Measurements from ENCODE around the gene PADI1.

Gene PADI1, protein sequence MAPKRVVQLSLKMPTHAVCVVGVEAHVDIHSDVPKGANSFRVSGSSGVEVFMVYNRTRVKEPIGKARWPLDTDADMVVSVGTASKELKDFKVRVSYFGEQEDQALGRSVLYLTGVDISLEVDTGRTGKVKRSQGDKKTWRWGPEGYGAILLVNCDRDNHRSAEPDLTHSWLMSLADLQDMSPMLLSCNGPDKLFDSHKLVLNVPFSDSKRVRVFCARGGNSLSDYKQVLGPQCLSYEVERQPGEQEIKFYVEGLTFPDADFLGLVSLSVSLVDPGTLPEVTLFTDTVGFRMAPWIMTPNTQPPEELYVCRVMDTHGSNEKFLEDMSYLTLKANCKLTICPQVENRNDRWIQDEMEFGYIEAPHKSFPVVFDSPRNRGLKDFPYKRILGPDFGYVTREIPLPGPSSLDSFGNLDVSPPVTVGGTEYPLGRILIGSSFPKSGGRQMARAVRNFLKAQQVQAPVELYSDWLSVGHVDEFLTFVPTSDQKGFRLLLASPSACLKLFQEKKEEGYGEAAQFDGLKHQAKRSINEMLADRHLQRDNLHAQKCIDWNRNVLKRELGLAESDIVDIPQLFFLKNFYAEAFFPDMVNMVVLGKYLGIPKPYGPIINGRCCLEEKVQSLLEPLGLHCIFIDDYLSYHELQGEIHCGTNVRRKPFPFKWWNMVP

DNA sequence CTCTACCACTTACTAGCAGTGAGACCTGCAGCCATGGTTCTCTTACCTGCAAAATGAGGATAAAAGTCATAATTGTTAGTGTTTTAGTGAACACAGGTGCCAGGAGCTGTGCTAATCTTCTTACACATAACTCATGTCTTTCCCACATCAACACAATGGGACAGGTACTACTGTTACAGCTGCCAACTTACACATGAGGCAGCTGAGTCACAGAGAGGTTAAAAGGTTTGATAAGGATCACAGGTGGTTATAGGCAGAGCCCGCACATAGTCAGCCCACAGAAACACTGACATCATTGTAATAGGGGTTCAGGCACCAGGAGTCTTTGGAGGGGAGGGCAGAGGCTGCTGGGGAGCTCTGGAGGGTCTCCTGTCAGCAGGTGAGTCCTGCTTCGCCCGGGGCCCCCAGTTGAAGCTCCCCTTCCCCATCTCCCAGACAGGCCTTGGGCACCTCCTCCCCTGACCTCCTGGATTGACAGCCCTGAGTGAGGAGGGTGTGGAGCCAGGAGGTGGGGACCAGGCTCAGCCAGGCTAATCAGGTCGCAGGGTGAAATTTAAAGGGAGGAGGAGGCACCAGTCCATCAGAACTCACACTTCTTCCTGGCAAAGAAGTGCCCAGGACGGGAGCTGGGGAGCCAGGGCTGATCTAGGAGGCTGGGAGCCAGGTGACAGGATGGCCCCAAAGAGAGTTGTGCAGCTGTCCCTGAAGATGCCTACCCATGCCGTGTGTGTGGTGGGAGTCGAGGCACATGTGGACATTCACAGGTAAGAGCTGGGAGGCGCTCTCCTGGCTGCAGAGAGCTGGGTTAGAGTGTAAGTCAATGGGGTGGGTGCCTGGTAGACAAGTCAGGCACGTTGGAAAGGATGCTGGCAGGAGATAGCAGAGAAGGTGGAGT, at the start of gene PADI1:
TSS of gene PADI1 (plus strand) at position 583 of the 895 bp plus-strand sequence. CDS start at position 673, 90 bp downstream.
- Histone ChIP-seq H3K9me3 (ENCODE audit: control insufficient read depth, insufficient read depth, low read length) (no peaks in the 10 kb centered on the region), H3K36me3 (ENCODE audit: control insufficient read depth, insufficient read depth, low read length) (no peaks in the 10 kb centered on the region), H3K27ac (ENCODE audit: low read depth, low read length) (no peak within 1 kb of the TSS), H3K9ac (ENCODE audit: low read depth, low read length) (no peak within 1 kb of the TSS), H3K4me1 (ENCODE audit: control insufficient read depth, insufficient read depth, low read length) (no peaks in the 10 kb centered on the region), H3K27me3 (ENCODE audit: control insufficient read depth, insufficient read depth, low read length) (no peaks in the 10 kb centered on the region), H3K4me3 (ENCODE audit: low read depth, low read length) (no peak within 1 kb of the TSS)

DNA sequence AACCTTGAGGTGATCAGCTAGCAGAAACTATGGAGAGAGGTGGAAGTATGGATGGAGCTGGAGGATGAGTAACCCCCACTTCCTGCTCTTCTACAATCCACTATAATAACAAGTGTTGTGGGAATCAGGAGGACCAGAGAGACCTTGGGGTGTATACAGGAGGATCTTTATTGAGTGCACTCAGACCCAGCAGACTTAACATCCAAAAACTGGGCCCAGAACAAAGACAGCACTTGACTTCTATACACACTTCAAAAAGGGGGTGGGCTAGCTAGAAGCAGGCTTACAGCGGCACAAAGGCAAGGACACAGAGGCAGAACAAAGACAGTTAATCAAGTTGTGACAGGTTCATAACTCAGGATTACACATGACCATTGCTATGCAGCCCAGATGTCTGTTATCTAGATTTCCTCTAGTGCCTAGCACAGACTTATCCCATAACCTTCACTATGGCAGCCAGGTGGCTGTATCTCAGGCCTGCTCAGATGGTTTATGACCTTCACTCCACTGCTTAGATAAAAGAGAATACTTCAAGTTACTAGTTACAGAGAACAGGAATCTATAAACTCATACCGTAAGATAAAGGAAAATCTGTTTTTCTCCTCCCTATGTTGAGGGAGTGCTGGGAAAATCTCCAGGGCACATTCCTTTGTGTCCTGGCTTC, 49.5 kb upstream of the PADI1 start:
- H3K27ac ChIP-seq (ENCODE audit: low read depth, low read length): no peak overlapping the region
- no peak overlapping the region for H3K4me3 ChIP-seq (ENCODE audit: low read depth, low read length)
- no peaks in the 10 kb centered on the region for H3K27me3 ChIP-seq (ENCODE audit: control insufficient read depth, insufficient read depth, low read length)
- no peaks in the 10 kb centered on the region for H3K36me3 ChIP-seq (ENCODE audit: control insufficient read depth, insufficient read depth, low read length)
- H3K4me1 ChIP-seq (ENCODE audit: control insufficient read depth, insufficient read depth, low read length): 0 out of 2 replicates have a peak, but pooled peaks cover 3% of the 10 kb centered on the region
- no peak overlapping the region for H3K9ac ChIP-seq (ENCODE audit: low read depth, low read length)
- peaks cover 30% of the 10 kb centered on the region for H3K9me3 ChIP-seq (ENCODE audit: control insufficient read depth, insufficient read depth, low read length)

DNA sequence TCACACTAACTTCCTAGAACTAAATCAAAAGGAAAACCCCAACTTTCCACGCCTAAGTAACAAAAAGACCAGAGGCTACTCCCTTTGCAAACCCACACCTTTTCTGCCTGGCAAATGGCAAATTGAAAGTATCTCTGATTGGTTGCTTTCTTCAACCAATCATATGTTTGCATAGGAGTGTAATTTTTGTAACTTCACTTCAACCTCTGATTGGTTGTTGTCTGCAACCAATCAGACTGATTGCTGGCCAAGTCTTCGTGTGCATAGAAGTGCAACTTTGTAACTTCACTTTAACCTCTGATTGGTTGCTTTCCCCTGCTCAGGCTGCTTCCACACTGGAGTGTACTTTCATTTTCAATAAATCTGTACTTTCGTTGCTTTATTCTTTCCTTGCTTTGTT, 48.8 kb upstream of the PADI1 start:
- no peak overlapping the region for H3K9ac ChIP-seq (ENCODE audit: low read depth, low read length)
- H3K36me3 ChIP-seq (ENCODE audit: control insufficient read depth, insufficient read depth, low read length): no peaks in the 10 kb centered on the region
- peaks cover 30% of the 10 kb centered on the region for H3K9me3 ChIP-seq (ENCODE audit: control insufficient read depth, insufficient read depth, low read length)
- 0 out of 2 replicates have a peak, but pooled peaks cover 4% of the 10 kb centered on the region for H3K4me1 ChIP-seq (ENCODE audit: control insufficient read depth, insufficient read depth, low read length)
- no peak overlapping the region for H3K27ac ChIP-seq (ENCODE audit: low read depth, low read length)
- H3K27me3 ChIP-seq (ENCODE audit: control insufficient read depth, insufficient read depth, low read length): no peaks in the 10 kb centered on the region
- H3K4me3 ChIP-seq (ENCODE audit: low read depth, low read length): no peak overlapping the region

DNA sequence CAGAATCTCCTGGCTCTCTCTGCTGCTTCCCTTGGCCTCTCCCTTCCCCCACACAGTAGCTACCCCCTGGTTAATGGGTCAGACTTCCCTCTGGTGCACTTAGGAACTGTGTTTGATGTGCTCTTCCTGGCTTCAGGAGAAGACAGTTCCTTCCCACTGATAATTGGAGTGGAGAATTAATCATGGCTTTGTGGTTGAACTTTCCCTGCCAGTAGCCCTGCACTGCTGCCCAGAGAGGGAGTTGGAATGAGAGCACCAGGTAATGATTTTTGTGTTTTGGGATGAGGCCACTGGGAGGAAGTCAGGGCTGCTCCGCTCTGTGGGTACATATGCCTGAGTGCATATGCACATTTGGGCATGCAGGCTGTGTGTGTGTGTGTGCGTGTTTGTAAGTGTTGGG, 46.0 kb upstream of the PADI1 start:
- Histone ChIP-seq H3K4me1 (ENCODE audit: control insufficient read depth, insufficient read depth, low read length) (0 out of 2 replicates have a peak, but pooled peaks cover 4% of the 10 kb centered on the region), H3K4me3 (ENCODE audit: low read depth, low read length) (no peak overlapping the region), H3K36me3 (ENCODE audit: control insufficient read depth, insufficient read depth, low read length) (no peaks in the 10 kb centered on the region), H3K9me3 (ENCODE audit: control insufficient read depth, insufficient read depth, low read length) (peaks cover 20% of the 10 kb centered on the region), H3K27ac (ENCODE audit: low read depth, low read length) (no peak overlapping the region), H3K9ac (ENCODE audit: low read depth, low read length) (no peak overlapping the region), H3K27me3 (ENCODE audit: control insufficient read depth, insufficient read depth, low read length) (no peaks in the 10 kb centered on the region)

DNA sequence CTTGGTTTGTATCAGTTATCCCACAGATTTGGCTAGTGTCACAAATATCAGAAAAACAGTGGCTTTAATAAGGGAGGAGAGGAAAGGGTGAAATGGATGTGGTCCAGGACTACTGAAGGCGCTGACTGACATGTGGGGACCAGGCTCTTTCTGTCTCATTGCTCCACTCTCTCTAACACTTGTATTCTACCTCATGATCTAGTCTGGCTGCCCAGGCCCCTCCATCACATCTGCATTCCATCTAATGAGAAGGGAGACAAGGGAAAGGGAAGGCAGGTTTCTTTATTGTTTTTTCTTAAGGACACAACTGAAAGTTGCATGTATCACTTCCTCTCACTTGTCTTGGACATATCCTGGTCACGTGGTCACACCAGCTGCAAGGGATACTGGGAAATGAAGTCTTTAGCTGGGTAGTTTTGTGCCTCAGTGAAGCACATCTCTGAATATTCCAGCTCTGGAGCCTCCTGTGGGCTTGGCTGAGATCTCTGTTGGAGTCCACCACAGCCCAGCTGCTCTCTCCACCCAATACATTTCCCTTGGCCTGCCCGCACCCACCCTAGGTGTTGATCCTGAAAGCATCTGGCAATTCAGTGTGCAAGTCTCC, 43.7 kb upstream of the PADI1 start:
- H3K4me1 ChIP-seq (ENCODE audit: control insufficient read depth, insufficient read depth, low read length): 0 out of 2 replicates have a peak, but pooled peaks cover 4% of the 10 kb centered on the region
- H3K9ac ChIP-seq (ENCODE audit: low read depth, low read length): no peak overlapping the region
- no peaks in the 10 kb centered on the region for H3K36me3 ChIP-seq (ENCODE audit: control insufficient read depth, insufficient read depth, low read length)
- no peaks in the 10 kb centered on the region for H3K27me3 ChIP-seq (ENCODE audit: control insufficient read depth, insufficient read depth, low read length)
- no peak overlapping the region for H3K4me3 ChIP-seq (ENCODE audit: low read depth, low read length)
- H3K27ac ChIP-seq (ENCODE audit: low read depth, low read length): no peak overlapping the region
- H3K9me3 ChIP-seq (ENCODE audit: control insufficient read depth, insufficient read depth, low read length): peaks cover 5% of the 10 kb centered on the region; the same call in 1 of the 2 replicates

DNA sequence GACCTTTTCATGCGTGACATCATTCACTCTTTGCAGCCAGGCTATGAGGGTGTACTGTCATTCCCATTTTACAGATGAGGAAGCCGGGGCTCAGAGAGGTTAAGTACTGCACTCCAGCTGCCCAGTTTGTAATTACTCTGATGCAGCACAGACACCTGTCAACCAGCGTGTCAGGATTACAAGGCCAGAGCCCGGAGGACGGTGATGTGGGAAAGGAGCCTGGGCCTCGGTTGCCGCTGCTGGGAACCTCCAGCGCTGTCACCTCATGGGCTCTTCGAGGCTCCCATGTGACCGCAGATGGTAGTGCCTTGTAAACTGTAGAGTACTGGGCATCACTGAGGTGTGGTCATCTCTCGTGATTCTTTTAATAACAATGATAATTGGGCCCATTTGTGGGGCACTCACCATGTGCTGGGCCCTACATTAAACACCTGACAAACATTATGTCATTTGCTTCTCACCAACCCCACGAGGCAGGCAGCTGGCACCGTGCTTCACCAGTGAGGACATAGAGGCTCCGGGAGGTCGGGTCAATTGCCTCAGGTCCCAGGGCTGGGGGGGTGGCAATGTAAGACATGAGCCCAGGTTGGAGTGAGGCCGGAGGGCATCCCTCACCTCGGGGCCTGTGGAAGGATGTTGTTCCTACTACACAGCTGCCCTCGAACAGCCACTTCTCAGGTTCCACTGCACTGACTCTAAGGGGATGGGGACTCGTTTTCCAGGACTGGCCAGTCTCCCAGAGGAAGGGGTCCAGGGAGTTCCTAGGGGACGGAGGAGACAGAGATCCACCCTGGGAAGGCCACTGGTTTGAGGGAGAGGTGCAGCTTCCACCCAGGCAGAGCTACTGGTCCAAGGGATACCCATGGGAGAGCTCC, 42.8 kb upstream of the PADI1 start:
- no peak overlapping the region for H3K27ac ChIP-seq (ENCODE audit: low read depth, low read length)
- H3K36me3 ChIP-seq (ENCODE audit: control insufficient read depth, insufficient read depth, low read length): no peaks in the 10 kb centered on the region
- H3K4me3 ChIP-seq (ENCODE audit: low read depth, low read length): no peak overlapping the region
- no peaks in the 10 kb centered on the region for H3K27me3 ChIP-seq (ENCODE audit: control insufficient read depth, insufficient read depth, low read length)
- H3K9me3 ChIP-seq (ENCODE audit: control insufficient read depth, insufficient read depth, low read length): 0 out of 2 replicates have a peak, but pooled peaks cover 2% of the 10 kb centered on the region
- H3K4me1 ChIP-seq (ENCODE audit: control insufficient read depth, insufficient read depth, low read length): peaks cover 9% of the 10 kb centered on the region; the same call in 1 of the 2 replicates
- no peak overlapping the region for H3K9ac ChIP-seq (ENCODE audit: low read depth, low read length)

DNA sequence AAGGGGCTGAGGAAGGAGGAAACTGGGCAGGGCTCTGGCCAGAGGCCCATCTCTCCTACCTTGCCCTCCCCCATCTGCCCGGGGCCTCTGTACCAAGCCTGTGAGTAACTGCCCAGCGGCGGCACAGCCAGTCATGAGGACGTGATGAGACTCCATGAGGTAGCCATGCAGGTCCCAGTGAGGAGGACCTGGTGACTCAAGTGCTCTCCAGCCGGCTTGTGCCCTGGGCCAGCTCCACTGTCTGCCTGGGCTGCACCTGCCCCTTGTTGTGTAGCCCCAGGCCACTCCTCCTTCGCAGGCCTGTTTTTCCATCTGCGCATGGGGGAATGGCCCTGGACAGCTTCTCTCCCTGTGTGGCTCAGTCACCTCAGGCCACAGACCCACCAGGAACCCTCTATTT, 42.0 kb upstream of the PADI1 start:
- Histone ChIP-seq H3K27me3 (ENCODE audit: control insufficient read depth, insufficient read depth, low read length) (no peaks in the 10 kb centered on the region), H3K9ac (ENCODE audit: low read depth, low read length) (no peak overlapping the region), H3K4me3 (ENCODE audit: low read depth, low read length) (no peak overlapping the region), H3K4me1 (ENCODE audit: control insufficient read depth, insufficient read depth, low read length) (peaks cover 9% of the 10 kb centered on the region; the same call in 1 of the 2 replicates), H3K9me3 (ENCODE audit: control insufficient read depth, insufficient read depth, low read length) (no peaks in the 10 kb centered on the region), H3K27ac (ENCODE audit: low read depth, low read length) (no peak overlapping the region), H3K36me3 (ENCODE audit: control insufficient read depth, insufficient read depth, low read length) (no peaks in the 10 kb centered on the region)

DNA sequence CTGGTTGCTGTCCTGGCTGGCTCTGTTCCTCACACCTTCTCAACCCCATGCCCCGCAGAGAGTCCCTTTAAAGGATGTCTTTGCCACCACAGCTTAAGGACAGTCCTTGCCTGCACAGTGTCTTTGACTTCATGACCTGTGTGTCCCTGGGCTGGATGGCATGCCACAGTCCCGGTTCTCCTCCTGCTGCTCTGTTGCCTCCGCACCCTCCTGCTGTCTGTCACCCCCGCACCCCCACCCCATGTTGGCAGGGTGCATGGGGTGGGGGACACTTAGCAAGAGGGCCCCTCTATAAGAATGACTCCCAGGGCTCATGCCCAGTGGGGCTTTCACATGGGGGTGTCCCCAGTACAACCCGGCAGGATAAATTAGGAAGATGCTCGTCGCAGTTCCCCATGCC, 41.6 kb upstream of the PADI1 start:
- Histone ChIP-seq H3K36me3 (ENCODE audit: control insufficient read depth, insufficient read depth, low read length) (no peaks in the 10 kb centered on the region), H3K9ac (ENCODE audit: low read depth, low read length) (no peak overlapping the region), H3K27me3 (ENCODE audit: control insufficient read depth, insufficient read depth, low read length) (no peaks in the 10 kb centered on the region), H3K27ac (ENCODE audit: low read depth, low read length) (no peak overlapping the region), H3K9me3 (ENCODE audit: control insufficient read depth, insufficient read depth, low read length) (no peaks in the 10 kb centered on the region), H3K4me3 (ENCODE audit: low read depth, low read length) (no peak overlapping the region), H3K4me1 (ENCODE audit: control insufficient read depth, insufficient read depth, low read length) (peaks cover 9% of the 10 kb centered on the region; the same call in 1 of the 2 replicates)

DNA sequence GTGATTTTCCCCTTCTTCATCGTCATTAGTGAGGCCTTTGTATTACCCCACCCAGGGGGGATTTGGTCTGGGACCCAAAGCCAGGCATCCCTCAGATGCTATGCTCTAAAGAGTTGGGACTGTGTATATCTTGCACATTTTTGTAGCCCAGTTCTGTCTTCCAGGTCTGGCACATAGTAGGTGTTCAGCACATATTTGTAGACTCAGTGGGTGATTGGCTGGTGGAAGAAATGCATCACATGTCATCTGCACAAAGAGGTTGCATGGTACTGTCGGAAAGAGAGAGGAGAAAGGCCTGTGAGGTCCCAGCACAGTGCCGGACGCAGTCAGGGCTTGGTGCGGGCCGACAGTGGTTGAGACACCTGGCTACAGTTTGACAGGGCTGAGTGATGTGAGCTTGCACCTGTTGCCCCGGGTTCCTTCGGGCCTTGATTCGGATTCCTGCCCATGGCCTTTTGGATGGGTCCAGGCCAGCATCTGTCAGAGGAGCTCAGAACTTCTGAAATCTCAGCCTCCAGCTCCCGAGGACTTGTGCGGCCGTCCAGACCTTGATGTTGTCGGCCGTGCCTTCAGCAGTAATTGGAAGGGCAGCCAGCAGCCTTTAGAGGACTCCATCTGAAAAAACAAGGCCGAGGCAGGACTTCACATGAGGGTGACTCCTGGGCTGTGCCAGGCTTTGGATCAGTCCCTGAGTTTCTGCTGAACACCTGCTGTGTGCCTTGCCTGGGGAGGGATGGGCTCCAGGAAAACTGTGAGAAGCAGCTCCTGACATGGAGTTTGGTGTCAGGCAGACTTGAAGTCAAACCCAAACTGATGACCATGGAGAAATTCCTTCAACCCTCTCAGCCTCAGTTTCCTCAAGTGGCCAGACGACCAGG, 40.9 kb upstream of the PADI1 start:
- H3K9ac ChIP-seq (ENCODE audit: low read depth, low read length): no peak overlapping the region
- H3K4me1 ChIP-seq (ENCODE audit: control insufficient read depth, insufficient read depth, low read length): peaks cover 9% of the 10 kb centered on the region; the same call in 1 of the 2 replicates
- H3K36me3 ChIP-seq (ENCODE audit: control insufficient read depth, insufficient read depth, low read length): no peaks in the 10 kb centered on the region
- H3K9me3 ChIP-seq (ENCODE audit: control insufficient read depth, insufficient read depth, low read length): no peaks in the 10 kb centered on the region
- no peaks in the 10 kb centered on the region for H3K27me3 ChIP-seq (ENCODE audit: control insufficient read depth, insufficient read depth, low read length)
- H3K27ac ChIP-seq (ENCODE audit: low read depth, low read length): no peak overlapping the region
- no peak overlapping the region for H3K4me3 ChIP-seq (ENCODE audit: low read depth, low read length)
